H1 (cell line): ENCODE measurements around the gene SERPINB11.

Experiments used
- BRCA1 ChIP-seq: IDR thresholded peaks from 2 replicates; pipeline ENCODE4 v1.6.1; 2012; ENCODE audit warnings: low read depth, low read length, improper control_type of control experiment
- CEBPB ChIP-seq: IDR thresholded peaks from 2 replicates; pipeline ENCODE4 v1.6.1; 2012; ENCODE audit warnings: low read depth, low read length
- CHD1 ChIP-seq: IDR thresholded peaks from 2 replicates; pipeline ENCODE4 v1.6.1; 2012; ENCODE audit warnings: low read depth, low read length, improper control_type of control experiment
- CREB1 ChIP-seq: IDR thresholded peaks from 2 replicates; pipeline ENCODE4 v1.6.1; 2012; ENCODE audit warnings: inconsistent platforms
- CTCF ChIP-seq, 3 experiments: IDR thresholded peaks; 1 replicate in 2 of 3; 2 replicates in 1 of 3; pipeline versions ENCODE4 v1.5.1 to v1.6.1; 2011; ENCODE audit warnings: low read length in 3 of 3, mild to moderate bottlenecking in 3 of 3, inconsistent platforms in 2 of 3, low read depth in 1 of 3, moderate library complexity in 1 of 3; ENCODE audit not compliant: insufficient read depth in 1 of 3; ENCODE audit errors: control extremely low read depth in 1 of 3
- POLR2A ChIP-seq, 2 experiments: IDR thresholded peaks; 1 replicate in 1 of 2; 2 replicates in 1 of 2; pipeline ENCODE4 v1.6.1; 2011; ENCODE audit warnings: low read depth in 2 of 2, low read length in 2 of 2, mild to moderate bottlenecking in 2 of 2; ENCODE audit errors: control extremely low read depth in 1 of 2
- POLR2AphosphoS5 ChIP-seq: IDR thresholded peaks from 2 replicates; pipeline ENCODE4 v1.6.1; 2011; ENCODE audit warnings: low read depth, low read length
- RAD21 ChIP-seq, 2 experiments: IDR thresholded peaks in 1 of 2; conservative IDR thresholded peaks in 1 of 2; 2 replicates each; pipeline ENCODE4 v1.6.1; 2011; ENCODE audit warnings: low read depth in 2 of 2, low read length in 2 of 2, improper control_type of control experiment in 1 of 2, inconsistent platforms in 1 of 2, mild to moderate bottlenecking in 1 of 2, moderate library complexity in 1 of 2
- TAF1 ChIP-seq: IDR thresholded peaks from 2 replicates; pipeline ENCODE4 v1.6.1; 2011; ENCODE audit warnings: mild to moderate bottlenecking, low read depth, low read length

- TF ChIP-seq CTCF (IDR thresholded peaks at IDR 0.05; ENCODE audit: control extremely low read depth in 1 of 3, insufficient read depth in 1 of 3, low read depth in 1 of 3, low read length in 3 of 3) (no peak), BRCA1 (no peak), RAD21 (IDR thresholded peaks at IDR 0.05 in 1 of 2, conservative IDR thresholded peaks at IDR 0.05 in 1 of 2; ENCODE audit: low read depth in 2 of 2, low read length in 2 of 2) (no peak), CHD1 (no peak), CEBPB (no peak), TAF1 (no peak), POLR2AphosphoS5 (no peak), CREB1 (no peak), POLR2A (IDR thresholded peaks at IDR 0.05; ENCODE audit: control extremely low read depth in 1 of 2, low read depth in 2 of 2, low read length in 2 of 2) (no peak)
These were observed 21.1 kb upstream of the SERPINB11 start for GRCh38 chr18:63681449-63682340.
